Bone marrow (tissue), 2 donors: ENCODE data around the gene SUCLG2.

Experiments
- DNase-seq, 2 donors: peaks; one replicate each; lab custom pipeline; 2025; lab: John Stamatoyannopoulos, UW

SUCLG2 gene

DNA sequence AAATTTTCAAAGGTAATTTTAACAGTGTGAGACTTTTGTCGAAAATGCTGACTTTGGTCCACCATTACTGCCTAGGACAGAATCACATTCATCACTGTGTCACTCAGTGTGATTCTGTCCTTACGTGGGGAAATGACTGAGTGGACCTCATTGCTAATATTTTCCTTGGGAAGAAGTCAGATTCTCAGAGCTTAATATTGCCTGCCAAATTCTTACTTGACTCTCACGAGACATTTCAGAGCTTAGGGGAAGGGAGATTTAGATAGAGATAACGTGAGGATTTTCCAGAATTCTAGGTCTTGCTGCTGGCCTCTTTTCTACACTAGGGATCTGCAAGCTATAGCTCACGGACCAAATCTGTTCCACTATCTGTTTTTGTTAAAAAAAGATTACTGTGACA lies 270.4 kb downstream of the SUCLG2 start:
- no peak for DNase-seq

DNA sequence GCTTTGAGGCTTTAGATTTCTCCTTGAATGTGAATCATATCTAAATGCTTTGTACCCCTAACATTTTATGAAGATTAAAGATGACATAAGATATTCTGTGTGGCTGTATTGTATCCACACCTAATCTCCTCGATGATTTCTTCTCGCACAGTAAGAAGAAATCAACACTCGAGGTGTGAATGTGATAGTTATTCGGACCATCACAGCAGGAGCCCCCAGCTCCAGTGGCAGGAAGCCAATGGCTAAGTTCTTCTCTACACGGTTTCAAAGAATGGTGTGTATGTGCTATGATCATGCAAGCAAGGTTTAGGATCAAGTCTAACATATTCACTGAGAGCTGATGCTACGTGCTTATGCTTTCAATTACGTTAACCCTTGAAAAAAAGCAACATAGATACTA lies 271.0 kb downstream of the SUCLG2 start:
- no peak for DNase-seq

DNA sequence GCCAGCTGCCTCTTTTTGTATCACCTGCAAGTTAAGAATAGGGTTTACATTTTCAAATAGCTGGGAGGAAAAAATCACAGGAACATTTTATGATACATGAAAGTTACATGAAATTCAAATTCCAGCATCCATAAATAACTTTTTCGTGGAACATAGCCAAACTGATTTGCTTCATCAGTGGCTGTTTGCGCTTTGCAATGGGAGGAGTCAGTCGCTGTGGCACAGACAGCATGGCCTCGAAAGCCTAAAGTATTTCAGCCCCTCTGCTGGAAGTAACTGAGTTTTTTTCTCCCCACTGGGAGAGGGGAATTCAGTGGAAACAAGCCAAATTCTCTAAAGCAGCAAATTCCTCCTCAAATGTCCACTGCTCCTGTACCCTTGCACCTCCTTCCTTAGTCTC lies 271.9 kb downstream of the SUCLG2 start:
- no peak for DNase-seq

DNA sequence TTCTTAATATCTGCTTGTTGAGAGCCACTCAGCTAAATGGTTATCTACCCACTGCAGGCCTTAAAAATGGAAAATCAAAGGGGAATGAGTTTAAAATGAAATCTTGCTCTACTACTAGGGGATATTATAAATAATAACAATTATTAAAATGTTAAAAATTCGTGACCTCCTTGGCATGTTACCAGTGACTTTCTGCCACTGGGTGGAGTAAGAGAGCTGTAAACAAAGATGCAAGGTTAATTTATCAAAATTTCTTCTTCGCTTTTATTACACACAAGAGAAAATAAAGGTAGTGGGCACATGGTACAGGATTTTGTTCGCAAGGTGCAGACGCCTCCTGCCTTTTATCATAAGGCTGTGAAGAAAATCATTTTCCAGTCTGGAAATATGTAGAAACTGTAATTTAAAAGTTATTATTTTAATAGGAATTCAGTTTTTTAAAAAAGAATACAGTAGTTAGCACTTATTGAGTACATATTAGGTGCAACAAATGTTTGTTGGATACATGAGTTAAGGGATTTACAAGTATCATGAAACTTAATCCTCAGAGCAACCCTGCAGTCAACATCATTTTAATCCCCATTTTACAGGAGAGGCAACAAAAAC lies 272.6 kb downstream of the SUCLG2 start:
- DNase-seq = no peak

DNA sequence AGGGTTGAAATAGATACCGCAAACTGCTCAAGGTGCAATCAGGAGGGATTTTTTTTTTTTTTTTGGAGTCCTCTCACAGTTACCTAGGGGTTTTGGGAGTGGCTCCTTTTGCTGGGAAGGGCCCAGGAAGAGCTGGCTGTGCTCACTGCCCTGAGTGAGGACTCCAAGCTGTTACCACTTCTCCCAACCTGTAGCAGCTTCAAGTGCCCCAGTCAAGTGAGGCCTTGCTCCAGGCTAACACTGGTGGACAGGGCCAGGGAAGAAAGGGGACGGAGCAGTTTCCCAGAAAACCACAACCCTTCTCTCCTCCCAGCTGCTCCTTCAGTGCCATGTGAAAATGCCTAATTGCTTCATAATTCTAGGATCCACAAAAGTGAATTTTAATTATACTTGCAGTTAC lies 274.3 kb downstream of the SUCLG2 start:
- DNase-seq = no peak

DNA sequence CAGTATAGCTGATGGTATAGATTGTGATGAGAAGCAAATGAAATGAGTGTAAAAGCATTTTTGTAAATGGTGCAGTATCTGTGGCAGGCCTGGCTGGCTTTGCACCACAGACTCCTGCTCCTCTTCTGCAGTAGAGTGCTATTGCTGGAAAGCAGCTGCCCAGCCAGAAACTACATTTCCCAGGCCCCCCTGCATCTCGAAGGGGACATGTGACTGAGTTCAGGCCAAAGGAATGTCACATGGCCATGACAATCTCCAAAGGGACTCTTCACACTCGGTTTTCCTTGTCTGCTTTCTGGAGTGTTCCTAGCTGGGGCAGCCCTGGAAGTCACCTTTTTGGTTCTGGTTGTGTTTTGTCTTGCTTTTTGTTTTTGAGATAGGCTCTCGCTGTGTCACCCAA lies 277.1 kb downstream of the SUCLG2 start:
- no peak for DNase-seq

DNA sequence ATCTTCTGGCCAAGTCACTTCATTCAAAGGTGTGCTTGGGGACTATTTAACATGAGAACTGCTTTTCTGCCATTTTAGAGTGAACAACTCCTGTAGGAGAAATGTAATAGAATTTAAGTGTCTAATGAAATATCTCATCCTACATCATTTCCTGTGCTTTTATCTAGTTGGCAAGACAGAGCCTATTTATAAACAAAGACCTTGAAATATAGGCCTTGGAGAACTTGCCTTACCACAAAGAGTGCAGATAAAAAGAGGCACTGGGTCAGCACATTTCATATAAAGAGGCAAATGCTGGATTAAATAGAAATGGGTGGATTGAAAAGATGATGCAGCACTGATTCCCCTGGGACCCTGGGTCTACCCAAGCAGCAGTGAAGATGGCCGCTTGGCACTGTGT lies 278.0 kb downstream of the SUCLG2 start:
- DNase-seq = no peak

DNA sequence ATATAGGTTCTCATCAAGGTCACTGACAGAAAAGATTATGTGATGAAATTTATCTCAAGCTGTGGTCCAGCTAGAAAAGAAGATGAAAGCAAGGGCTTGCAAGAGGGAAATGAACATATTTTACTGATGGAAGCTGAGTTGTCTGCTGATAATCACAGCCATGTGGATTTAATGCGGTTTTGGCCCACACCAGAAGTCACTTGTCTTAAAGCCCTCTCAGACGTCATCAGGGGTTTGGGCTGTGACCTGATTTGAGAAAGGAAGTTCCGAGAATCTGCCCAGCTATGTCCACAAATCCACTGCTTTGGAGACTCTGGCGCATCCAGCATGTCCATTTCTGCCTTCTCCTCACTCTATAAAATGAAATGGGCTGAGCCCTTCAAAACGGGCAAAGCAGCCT lies 278.4 kb downstream of the SUCLG2 start:
- no peak for DNase-seq

DNA sequence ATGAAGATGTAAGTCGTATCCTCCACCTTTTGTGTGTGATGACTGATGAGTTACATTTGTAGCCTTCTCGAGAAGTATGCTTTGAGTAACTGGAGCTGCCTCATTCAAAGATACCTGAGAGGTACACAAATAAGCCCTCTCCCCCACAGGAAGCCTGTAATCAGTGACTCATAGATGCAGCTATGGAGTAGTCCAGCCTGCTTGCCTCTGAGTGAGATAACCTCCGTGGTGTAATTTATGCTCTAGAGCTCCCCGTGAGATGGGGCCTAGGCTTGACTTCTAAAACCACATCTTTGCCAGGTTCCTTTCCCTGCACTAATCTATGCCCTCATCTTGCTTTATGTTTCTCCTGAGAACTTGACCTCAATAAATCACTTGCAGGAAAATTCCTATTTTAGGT lies 291.7 kb downstream of the SUCLG2 start:
- DNase-seq = no peak

DNA sequence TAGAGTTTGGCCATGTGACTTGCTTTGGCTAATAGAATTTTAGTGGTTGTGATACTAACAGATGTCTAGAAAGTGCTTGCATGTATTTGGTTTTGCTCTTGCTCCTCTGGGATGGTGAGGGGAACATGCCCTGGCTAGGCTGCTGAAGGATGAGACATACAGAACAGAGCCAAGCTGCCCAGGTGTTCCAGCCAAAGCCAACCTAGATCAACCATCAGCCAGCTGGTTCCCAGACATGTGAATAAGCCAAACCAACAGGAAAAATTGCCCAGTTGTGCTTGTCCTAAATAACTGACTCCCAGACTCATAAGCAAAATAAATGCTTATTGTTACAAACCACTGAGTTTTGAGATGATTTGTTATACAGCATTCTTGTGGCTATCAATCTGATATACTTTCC lies 292.6 kb downstream of the SUCLG2 start:
- no peak for DNase-seq

DNA sequence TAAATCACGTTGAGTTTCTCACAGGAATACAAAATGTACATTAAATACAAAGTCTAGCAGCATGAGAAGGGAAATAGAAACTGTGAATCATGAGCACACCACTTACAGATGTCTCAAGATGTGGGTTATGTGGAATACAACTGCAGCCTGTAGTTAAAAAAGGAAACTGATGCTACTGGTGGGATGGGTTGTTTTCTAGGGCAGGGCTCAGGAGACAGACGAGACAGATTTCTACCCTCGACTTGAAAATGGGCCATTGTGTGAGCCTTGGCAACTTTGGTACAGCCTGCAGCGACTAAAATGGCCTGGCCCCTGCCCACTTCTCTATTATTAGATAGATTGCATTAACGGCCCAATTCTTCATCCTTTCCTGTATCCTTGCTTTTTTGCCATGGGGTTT lies 293.1 kb downstream of the SUCLG2 start:
- DNase-seq = no peak

DNA sequence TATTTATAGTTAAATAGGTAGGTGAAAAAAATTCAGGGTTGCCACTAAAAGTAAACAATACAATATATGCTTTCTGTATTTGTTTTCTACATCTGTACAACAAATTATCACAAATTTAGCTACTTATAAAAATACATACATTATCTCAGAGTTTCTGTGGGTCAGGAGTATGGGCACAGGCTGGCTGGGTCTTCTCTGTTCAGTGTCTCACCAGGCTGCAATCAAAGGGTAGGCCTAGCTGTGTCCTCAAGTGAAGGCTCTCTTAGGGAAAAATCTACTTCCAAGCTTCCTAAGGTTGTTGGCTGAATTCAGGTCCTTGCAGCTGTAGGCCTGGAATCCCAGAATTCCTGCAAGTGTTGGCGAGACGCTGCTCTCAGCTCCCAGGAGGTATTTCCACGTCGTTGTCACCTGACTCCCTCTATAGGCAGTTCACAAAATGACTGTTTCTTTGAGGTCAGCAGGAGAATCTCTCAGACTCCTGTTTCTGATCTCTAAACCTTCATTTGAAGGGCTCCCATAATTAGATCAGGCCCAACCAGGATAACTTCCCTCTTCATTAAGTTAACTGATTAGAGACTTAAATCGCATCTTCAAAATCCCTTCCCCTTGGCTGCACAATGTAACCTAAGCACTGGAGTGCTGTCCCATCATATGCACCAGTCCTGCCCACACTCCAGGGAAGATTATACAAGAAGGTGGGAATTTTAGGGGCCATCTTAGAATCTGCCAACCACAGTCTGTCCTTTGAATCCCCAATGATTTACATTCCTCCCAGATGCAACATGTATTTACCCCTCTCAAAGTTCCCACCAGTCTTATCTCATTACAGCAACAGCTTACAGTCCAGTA lies 296.6 kb downstream of the SUCLG2 start:
- no peak for DNase-seq

DNA sequence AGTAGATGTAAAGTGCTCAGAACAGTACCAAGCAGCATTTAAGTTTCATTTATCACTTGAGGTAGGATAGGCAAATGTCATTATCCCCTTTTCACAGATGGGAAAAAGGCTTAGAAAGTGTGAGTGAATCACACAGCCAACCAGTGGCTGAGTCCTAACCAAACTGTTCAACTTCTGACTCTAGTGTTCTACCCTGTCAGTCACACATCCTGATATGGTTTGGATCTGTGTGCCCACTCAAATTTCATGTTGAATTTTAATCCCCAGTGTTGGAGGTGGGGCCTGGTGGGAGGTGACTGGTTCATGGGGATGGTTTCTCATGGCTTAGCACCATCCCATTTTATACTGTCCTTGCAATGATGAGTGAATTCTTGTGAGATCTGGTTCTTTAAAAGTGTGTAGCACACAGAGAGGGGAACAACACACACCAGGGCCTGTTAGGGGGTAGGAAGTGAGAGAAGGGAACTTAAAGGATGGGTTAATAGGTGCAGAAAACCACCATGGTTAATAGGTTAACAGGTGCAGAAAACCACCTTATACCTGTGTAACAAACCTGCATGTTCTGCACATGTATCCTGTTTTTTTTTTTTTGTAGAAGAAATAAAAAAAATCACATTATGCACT lies 304.7 kb downstream of the SUCLG2 start:
- DNase-seq = no peak

DNA sequence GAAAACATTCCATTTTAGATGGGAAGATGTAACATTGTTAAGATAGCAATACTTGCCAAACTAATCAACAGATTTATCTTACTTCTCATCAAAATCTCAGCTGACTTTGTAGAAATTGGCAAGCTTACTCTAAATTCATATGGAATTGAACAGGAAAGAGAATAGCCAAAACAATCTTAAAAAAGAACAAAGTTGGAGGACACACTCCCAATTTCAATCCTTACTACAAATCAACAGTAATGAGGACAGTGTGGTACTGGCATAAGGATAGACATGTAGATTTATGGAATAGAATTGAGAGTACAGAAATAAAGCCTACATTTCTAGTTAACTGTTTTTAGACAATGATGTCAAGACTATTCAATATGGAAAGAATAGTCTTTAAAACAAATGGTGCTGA lies 308.3 kb downstream of the SUCLG2 start:
- DNase-seq = no peak

DNA sequence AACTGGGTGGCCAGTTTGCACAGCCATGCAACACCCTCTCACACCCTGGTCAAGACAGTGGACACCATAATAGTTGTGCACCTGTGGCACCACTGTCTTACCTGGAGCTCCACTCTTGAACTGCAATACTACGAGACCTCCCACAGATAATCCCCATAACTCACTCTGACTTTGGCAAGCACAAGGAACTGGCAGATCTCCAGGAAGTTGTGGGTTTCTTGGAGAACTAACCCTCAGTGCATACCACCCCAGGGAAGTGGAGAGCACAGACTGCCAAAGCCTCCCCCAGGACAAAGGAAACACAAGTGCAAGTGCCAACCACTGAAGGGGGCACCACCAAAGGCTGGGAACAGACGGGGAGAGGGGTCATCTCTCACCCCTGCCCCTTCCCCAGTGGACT lies 318.6 kb downstream of the SUCLG2 start:
- no peak for DNase-seq

DNA sequence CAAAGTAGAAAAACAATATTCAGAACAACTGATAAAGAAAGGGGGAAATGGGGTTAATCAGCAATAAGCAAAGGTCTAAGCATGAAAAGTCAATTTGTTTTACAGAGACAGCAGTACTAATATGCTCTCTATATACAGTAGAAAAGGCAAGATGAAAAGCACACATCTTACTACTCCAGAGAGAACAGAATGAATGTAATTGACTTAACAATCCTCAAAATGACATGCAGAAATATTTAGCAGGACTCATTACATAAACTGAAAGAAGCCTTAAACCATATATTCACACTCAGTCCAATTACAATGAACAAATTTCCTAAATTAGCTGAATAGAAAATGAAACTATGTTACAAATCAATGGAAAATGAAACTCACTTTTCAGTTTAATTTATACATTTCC lies 319.8 kb downstream of the SUCLG2 start:
- no peak for DNase-seq

DNA sequence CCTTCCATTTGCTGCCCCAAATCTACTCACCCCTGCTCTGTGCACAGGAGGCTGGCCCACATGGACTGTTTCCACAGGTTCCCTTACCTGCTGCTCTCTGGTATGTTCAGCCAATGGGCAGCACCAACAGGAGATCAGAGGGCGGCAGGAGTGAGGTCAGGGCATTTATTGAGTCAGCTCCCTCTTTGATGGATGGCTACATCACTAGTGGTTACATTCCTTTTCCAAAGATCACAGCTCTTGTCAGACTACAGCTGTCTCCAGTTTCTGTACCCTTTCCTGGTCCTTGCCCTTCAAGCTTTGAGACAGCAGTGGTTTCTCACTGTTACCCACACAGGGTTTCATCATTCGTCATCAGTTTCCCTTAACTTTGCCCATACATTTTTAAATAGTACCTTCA lies 325.1 kb downstream of the SUCLG2 start:
- no peak for DNase-seq

DNA sequence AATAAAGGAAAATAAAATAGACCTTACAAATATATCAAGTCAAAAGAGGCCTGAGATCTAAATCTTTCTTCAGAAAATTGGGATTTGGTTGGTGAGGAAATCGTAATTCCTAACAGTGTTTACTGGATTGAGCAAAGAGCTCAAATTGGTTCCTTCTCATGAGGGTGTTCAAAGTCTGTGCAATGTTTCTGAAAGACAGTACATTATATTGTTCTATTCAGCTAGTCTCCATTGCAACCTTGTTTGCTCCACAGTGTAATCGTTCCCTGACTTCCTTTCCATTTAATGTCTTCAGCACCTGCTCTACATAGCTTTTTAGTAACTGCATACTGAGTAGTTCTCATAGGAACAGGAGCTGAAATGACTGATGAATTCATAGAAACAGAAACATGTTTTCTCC lies 326.8 kb downstream of the SUCLG2 start:
- DNase-seq = no peak

DNA sequence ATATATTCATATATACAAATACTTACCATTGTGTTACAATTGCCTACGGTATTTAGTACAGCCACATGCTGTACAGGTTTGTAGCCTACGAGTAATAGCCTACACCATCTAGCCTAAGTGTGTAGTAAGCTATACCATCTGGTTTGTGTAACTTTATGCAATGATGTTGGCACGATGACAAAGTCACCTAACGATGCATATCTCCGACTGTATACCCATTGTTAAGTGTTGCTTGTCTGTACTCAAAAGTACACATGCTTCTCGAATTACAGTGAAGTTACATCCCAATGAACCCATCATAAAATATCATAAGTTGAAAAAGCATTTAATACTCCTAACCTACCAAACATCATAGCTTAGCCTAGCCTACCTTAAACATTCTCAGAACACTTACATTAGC lies 329.2 kb downstream of the SUCLG2 start:
- no peak for DNase-seq
